ENCODE results near the gene TLE3. TPM values are rescaled to one million over a fixed set of nuclear protein-coding genes. Genes with fewer than 3 reads are reported as not detected.

Gene TLE3
- total RNA-seq, 1 experiment from 2014 or later = 98.2 TPM

- no peak for TF ChIP-seq CTCF (conservative IDR thresholded peaks at IDR 0.05)
- H3K4me1 ChIP-seq (ENCODE audit: insufficient read depth, low read length) = no peaks in the 10 kb centered on the region
- no peak overlapping the region for H3K14ac ChIP-seq (ENCODE audit: insufficient read depth, low read length)
- no peak overlapping the region for H2BK120ac ChIP-seq (ENCODE audit: low read depth, low read length, poor library complexity, severe bottlenecking)
- WGBS (ENCODE audit: extremely low coverage, insufficient read length, low lambda C conversion rate) = no CpG with 5 or more reads among the region's 15 CpGs
- no peak overlapping the region for H3K4ac ChIP-seq (ENCODE audit: low read depth, low read length)
- no peak overlapping the region for H3K4me2 ChIP-seq (ENCODE audit: insufficient read depth, insufficient read length, low read length)
- peaks cover 4 to 10% of the 10 kb centered on the region in 2 experiments; a peak in 2 of 4 replicates for H3K4me1 Mint-ChIP-seq
- no peak overlapping the region for H3K56ac ChIP-seq (ENCODE audit: insufficient read length, low read depth, low read length)
- H3K27me3 ChIP-seq (ENCODE audit: insufficient read depth, low read length) = no peaks in the 10 kb centered on the region
- H3K18ac ChIP-seq (ENCODE audit: insufficient read length, low read depth, low read length) = no peak overlapping the region
- H4K91ac ChIP-seq (ENCODE audit: insufficient read length, low read depth, low read length) = no peak overlapping the region
- no peaks in the 10 kb centered on the region for H3K9me3 Mint-ChIP-seq
- H3K23ac ChIP-seq (ENCODE audit: insufficient read length, low read depth, low read length) = no peak overlapping the region
- H3K79me1 ChIP-seq (ENCODE audit: insufficient read depth, low read depth, low read length, poor library complexity, severe bottlenecking) = no peaks in the 10 kb centered on the region
- no peak overlapping the region for H4K5ac ChIP-seq (ENCODE audit: insufficient read length, low read depth, low read length)
- no peaks in the 10 kb centered on the region for H3K27me3 Mint-ChIP-seq (ENCODE audit: low read depth)
- H2BK12ac ChIP-seq (ENCODE audit: insufficient read length, low read depth, low read length) = no peak overlapping the region
- no peak overlapping the region for H4K8ac ChIP-seq (replicated peaks; ENCODE audit: insufficient read length, low read depth, low read length)
- no peak overlapping the region for H3K4me3 Mint-ChIP-seq
- no peak overlapping the region for H2BK20ac ChIP-seq (ENCODE audit: low read depth, low read length, poor library complexity, severe bottlenecking)
- no peak overlapping the region for H2BK15ac ChIP-seq (ENCODE audit: low read depth, low read length)
- no peak overlapping the region for H2AK5ac ChIP-seq (ENCODE audit: insufficient read length, low read length)
- peak overlapping the region in 1 of 3 experiments; percentile 40; a peak in 1 of 7 replicates for H3K27ac Mint-ChIP-seq
- no peaks in the 10 kb centered on the region for H3K79me2 ChIP-seq (ENCODE audit: insufficient read depth, low read length)
- no peaks in the 10 kb centered on the region for H4K20me1 ChIP-seq (ENCODE audit: control insufficient read depth, insufficient read depth, insufficient read length)
- H2AFZ ChIP-seq (ENCODE audit: low read length) = no peak overlapping the region
- no peak overlapping the region for H2BK5ac ChIP-seq (ENCODE audit: insufficient read length, low read length)
- H3T11ph ChIP-seq (ENCODE audit: low read length) = no peak overlapping the region
- no peak for DNase-seq
- no peak overlapping the region for H3K9ac ChIP-seq (ENCODE audit: extremely low read depth, insufficient read length, low read length)
- H3K9me3 ChIP-seq (ENCODE audit: control insufficient read depth, low read depth, low read length) = no peaks in the 10 kb centered on the region
- H3K27ac ChIP-seq (ENCODE audit: insufficient read length, low read depth, low read length) = no peak overlapping the region
- H3K36me3 Mint-ChIP-seq (ENCODE audit: insufficient read depth in 1 of 3, low read depth in 3 of 3) = peaks cover 25 to 91% (median 85%) of the 10 kb centered on the region in 3 experiments
- H3K23me2 ChIP-seq (ENCODE audit: insufficient read length, low read depth, low read length, poor library complexity, severe bottlenecking) = no peaks in the 10 kb centered on the region
These were observed 35.9 kb downstream of the TLE3 start for GRCh38 chr15:70061696-70062270.

All from H9 (cell line).